ENCODE data around the gene ATP8A2.
"Not testable (repeated sequence)": the region's sequence is repeated elsewhere in the genome, so short reads cannot be mapped to it uniquely, and the experiment has no call there.

ATP8A2 gene

GRCh38 chr13:25929816-25930215 is 558.0 kb downstream of the ATP8A2 start:
- no peak for DNase-seq

- no peak for DNase-seq
These were observed 558.9 kb downstream of the ATP8A2 start for GRCh38 chr13:25930653-25931052.

- DNase-seq, result no peak
These were observed 560.6 kb downstream of the ATP8A2 start for GRCh38 chr13:25932365-25932764.

DNA sequence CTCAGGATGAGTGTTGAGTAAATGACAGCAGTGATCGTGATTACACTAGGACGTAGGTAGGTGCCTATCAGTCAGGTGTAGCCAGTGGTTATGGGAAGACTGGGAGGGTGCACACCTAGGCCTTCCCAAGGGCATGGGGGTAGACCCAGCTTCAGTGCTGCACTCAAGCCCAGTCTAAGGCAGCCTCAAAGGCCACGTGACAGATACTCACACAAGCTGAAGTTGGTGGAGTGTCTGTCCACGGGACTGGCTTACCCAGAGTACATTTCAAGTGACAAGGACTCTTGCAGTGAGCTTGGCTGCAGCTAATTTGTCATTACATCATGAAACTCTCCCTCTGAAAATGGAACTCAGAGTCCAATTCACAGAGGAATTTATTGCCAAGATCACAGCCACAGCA is 561.7 kb downstream of the ATP8A2 start:
- DNase-seq, result no peak

DNA sequence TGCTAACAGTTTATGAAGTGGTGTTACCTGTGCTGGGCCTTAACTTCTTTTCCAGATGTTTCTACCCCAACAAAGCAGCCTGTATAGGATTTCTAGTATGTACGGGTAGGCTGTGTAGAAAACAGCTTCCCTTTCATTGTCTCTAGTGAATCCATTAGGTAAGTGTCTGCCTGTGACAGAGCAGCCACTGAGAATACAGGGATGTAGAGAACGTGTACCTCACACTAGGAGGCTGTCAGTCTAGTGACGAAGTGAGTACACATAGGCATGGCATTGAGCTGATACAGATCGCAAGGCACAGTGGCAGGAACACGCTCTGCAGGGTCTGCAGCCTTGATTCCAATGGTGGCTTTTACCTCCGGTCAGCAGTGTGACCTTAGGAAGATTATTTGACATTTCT is 562.4 kb downstream of the ATP8A2 start:
- DNase-seq, result no peak

GRCh38 chr13:25939961-25940687 is 568.4 kb downstream of the ATP8A2 start:
- DNase-seq, result no peak

DNA sequence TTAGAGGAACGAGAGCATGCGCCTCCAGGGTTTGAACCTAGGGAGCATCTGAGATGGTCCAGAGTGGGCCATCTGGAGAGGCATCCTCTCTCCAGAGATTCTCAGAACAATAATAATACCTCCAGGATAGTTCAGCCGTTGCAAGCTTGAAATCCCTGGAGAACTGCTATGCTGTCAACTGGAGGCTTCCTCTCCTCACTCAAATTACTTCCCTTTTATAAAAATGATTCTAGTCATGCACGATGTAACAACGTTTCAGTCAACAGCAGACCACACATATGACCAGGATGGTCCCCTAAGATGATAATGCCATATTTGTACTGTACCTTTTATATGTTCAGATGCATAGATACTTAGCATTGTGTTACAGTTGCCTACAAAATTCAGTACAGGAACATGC is 571.3 kb downstream of the ATP8A2 start:
- no peak for DNase-seq

- no peak for DNase-seq
These were observed 571.9 kb downstream of the ATP8A2 start for GRCh38 chr13:25943658-25944057.

DNA sequence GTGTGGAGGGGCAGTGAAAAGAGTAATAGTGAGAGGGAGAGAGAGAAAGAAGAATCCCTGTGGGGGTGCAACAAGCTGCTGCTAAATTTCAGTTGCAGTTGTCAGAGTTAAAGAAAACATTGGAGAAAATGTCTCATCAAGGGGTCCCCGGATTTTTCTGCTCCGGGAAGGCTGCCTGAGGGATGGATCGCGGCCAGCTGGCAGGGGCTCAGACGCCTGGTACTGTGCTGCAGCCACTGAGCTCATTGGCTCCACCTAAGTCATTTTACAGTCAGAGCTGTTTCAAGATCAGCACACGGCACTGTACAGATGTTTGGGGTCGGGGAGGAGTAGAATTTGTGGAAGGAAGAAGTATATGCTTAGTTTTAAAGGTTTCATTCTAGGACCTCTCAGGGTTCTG is 573.8 kb downstream of the ATP8A2 start:
- DNase-seq, result peak; percentile 77

GRCh38 chr13:25946321-25946720 is 574.5 kb downstream of the ATP8A2 start:
- peak; percentile 57 for DNase-seq

- no peak for DNase-seq
These were observed 577.1 kb downstream of the ATP8A2 start for GRCh38 chr13:25948910-25949309.

DNA sequence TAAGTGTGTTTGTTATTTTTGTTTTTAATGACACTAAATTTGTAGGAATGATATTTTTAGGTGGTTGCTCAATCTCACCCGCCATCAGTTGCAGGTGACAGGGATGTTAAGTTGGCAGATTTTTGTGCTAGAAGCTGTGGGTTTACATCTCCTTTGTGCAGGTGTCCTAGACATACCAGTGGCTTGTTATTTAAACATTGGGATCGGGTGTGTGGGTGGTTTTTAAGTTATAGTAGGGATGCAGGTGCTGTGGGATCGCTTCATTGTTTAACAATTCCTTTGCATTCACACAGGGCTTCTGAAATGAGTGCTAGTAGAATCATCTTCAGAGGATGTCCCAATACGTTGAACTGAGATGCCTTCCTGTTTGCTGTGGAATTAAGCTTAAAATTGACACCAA is 580.1 kb downstream of the ATP8A2 start:
- DNase-seq, result no peak

- DNase-seq, result not testable (repeated sequence)
These were observed 582.3 kb downstream of the ATP8A2 start for GRCh38 chr13:25954080-25954479.

GRCh38 chr13:25954943-25955342 is 583.2 kb downstream of the ATP8A2 start:
- DNase-seq, result not testable (repeated sequence)

GRCh38 chr13:25958986-25959385 is 587.2 kb downstream of the ATP8A2 start:
- no peak for DNase-seq

DNA sequence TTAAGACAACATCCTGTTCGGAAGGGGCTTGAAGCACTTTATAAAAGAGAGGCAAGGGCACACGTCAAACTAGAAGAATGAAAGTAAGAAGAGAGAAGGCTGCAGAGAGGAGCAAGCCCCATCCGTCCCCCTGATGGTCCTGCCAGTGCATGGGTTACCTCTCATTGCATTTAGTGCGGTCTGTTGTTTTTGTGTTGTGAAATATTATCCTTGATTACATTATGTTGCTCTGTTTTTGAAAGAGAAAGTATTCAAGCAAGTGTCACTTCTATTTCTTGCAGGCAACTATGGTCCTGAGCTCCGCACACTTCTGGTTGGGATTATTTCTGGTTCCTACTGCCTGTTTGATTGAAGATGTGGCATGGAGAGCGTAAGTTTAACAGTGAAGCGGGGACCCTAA is 589.5 kb downstream of the ATP8A2 start:
- DNase-seq, result no peak

- DNase-seq, result peak; percentile 45
These were observed 591.9 kb downstream of the ATP8A2 start for GRCh38 chr13:25963674-25964073.

- no peak for DNase-seq
These were observed 593.8 kb downstream of the ATP8A2 start for GRCh38 chr13:25965596-25965995.

- DNase-seq, result no peak
These were observed 594.3 kb downstream of the ATP8A2 start for GRCh38 chr13:25966086-25966485.

GRCh38 chr13:25967144-25967543 is 595.4 kb downstream of the ATP8A2 start:
- DNase-seq, result no peak

GRCh38 chr13:25971047-25971446 is 599.3 kb downstream of the ATP8A2 start:
- DNase-seq, result no peak

DNA sequence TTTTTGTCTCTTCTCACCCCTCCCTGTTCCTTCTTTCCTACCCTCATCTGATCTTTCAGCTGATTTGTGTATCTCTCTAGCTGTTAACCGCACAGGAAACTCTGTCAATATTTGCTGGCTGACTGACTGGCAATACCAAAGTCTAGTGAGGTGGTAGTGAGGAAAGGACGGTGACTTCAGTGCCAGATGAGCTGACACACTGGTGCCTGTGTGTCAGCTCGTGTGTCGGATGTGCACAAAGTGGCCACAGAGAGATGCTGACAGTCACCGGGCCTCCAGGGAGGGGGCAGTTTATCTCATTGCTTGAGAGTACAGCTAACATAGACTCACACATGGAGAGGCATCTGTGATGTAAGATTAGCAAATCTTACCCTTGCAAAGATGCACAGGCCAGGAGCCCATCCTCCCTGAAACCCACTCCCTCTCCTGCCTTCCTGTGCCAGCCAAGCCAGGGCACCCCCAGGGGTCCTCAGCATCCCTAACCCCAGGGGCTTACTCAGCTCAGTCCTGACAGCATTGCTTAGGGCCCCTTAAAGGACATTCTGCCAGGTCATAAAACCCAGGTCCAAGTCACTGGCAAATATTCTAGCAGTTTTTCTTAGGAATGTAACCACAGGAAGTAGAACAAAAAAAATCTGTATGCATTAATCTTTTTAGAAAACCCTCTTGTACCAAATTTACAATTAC is 599.8 kb downstream of the ATP8A2 start:
- no peak for DNase-seq

DNA sequence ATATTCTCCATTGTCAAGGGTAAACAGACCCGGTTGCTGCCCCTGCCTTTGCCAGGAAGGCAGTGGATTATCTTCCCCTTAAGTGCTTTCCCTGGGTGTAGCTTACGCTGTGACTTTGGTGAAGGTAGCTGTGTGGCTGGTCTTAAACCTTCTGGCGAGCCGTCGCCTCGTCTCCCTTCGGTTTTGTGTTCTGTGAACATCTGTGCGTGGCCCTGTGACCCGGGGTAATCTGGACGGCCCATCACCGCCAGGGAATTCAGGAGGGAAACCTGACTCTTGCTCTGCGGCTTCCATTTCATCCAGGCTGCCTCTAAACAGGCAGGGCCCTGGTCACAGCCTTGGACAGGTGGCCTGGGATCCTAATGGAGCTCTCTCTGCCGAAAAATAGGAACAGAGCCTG is 601.3 kb downstream of the ATP8A2 start:
- DNase-seq, result no peak

DNA sequence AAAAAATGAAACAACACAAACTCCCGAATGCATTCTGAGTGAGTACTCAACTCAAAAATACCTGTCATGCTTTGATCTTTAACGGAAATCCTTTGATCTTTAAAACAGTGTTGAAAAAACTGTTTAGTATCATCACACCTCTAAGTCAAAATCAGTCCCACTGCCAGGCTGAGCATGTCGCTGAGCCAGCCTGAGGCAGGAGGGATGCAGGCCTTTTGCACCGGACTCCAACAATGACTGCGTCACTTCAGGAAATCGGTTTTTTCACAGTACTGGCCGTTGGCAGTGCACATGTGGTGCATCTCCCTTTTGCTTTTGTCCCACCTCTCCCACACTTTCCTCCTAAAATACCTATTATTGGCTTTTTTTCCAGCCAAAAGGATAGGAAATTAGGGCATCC is 601.8 kb downstream of the ATP8A2 start:
- no peak for DNase-seq
